HL-60/S4 (cell line): ENCODE measurements around the gene SDHB.

Experiments used
- in situ Hi-C: fragments of 300-500 bp; cut with MboI; formaldehyde crosslinking; loops from 2 replicates; pipeline ENCODE4 v1.14.3; 2022; ENCODE audit warnings: low sequenced_read_pairs

The SDHB gene

GRCh38 chr1:16971341-16972188, 82.3 kb downstream of the SDHB start:
- in situ Hi-C loops = no loop called here

GRCh38 chr1:16970132-16970910, 83.5 kb downstream of the SDHB start:
- in situ Hi-C loops = no loop called here

GRCh38 chr1:16969651-16970050, 84.2 kb downstream of the SDHB start:
- in situ Hi-C loops = loop anchor here (10.0 kb wide), 1 partner anchor 75 kb away; no protein-coding TSS in a partner anchor

GRCh38 chr1:16969057-16969611, 84.7 kb downstream of the SDHB start:
- in situ Hi-C loops = loop anchor here (10.0 kb wide), 1 partner anchor 76 kb away; no protein-coding TSS in a partner anchor
